NOMO-1 treated with DMSO at 0.1 percent for 48 hours (cell line): Measurements from ENCODE around the gene THEM5.
A peak's percentile ranks its signal among the peaks of the same experiment; 100 is the strongest.
"Not testable (repeated sequence)": the region's sequence is repeated elsewhere in the genome, so short reads cannot be mapped to it uniquely, and the experiment has no call there.

ENCODE experiments used
- DNase-seq: peaks from one replicate; lab custom pipeline; 2025; ENCODE audit not compliant: unreplicated experiment; lab: John Stamatoyannopoulos, UW

THEM5 gene, protein sequence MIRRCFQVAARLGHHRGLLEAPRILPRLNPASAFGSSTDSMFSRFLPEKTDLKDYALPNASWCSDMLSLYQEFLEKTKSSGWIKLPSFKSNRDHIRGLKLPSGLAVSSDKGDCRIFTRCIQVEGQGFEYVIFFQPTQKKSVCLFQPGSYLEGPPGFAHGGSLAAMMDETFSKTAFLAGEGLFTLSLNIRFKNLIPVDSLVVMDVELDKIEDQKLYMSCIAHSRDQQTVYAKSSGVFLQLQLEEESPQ

DNA sequence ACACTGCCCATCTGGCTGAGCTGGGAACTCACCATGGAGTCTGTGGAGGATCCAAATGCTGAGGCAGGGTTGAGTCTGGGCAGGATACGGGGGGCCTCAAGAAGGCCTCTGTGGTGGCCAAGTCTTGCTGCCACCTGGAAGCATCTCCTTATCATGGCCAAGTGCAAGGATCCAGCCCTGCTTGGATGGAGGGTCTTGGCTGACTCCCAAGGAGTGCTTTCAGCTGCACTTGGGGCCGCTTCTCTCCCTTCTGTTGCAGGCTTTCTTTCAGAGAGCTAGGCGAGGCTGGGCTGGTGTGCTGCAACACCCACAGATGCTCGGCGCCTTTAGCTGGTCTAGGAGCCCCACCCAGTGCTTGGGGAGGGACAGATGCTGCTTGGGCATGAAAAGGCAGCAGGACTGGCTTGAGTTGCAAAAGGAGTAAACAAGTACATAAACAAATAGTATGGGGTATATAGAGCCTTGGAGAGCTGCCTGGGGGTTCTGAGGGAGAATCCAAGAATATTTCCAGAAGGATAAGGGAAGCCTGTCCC is at the start of gene THEM5:
Gene THEM5 (minus strand): TSS at position 302 of the 533 bp plus-strand sequence. CDS start 147 bp downstream, at position 155.
- no peak for DNase-seq

- DNase-seq, result no peak
Measured at GRCh38 chr1:151902858-151903257, 49.3 kb upstream of the THEM5 start.

DNA sequence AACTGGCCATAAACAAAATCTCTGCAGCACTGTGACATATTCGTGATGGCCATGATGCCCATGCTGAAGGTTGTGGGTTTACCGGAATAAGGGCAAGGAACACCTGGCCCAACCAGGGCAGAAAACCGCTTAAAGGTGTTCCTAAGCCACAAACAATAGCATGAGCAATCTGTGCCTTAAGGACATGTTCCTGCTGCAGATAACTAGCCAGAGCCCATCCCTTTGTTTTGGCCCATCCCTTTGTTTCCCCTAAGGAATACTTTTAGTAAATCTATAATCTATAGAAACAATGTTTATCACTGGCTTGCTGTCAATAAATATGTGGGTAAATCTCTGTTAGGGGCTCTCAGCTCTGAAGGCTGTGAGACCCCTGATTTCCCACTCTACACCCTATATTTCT is 47.3 kb upstream of the THEM5 start:
- not testable (repeated sequence) for DNase-seq

GRCh38 chr1:151898519-151898991 is 45.0 kb upstream of the THEM5 start:
- no peak for DNase-seq

DNA sequence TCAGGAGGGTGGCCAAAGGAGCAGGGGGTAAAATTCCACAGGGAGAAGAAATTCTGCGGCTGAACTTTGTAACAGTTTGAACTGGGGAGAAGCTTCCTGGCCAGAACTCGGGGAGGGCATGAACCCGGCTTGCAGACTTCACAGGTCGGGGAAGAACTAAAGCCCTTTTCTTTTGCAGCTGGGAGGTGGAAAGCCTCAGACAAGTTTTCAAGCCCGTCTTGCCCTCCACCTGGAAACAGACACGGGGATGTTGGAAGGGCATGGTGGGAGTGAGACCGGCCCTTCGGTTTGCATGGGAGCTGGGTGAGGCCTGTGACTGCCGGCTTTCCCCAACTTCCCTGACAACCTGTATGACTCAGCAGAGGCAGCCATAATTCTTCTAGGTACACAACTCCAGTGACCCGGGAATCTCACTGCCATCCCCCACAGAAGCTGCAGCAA is 44.5 kb upstream of the THEM5 start:
- DNase-seq, result no peak

- DNase-seq, result no peak
Measured at GRCh38 chr1:151893176-151893924, 39.8 kb upstream of the THEM5 start.

DNA sequence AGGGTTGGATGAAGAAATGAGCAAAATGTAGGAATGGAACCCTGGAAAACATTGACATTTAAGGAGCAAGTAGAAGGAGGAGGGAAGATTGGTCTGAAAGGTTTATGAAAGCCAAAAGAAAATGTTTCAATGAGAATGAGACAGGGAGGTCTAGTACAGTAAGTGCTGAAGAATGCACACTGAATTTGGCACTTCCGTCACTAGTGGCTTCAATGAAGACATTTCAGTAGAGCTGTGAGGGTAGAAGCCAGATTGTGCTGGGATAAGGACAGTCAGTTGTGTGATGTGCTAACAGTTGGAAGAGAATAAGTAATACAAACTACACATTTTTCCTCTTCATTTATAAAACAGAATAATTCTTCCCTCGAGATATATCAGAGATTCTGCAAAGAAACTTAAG is 38.7 kb upstream of the THEM5 start:
- DNase-seq, result no peak

- DNase-seq, result no peak
Measured at GRCh38 chr1:151891512-151891911, 38.0 kb upstream of the THEM5 start.

- peak; percentile 29 for DNase-seq
Measured at GRCh38 chr1:151888972-151889570, 35.6 kb upstream of the THEM5 start.

DNA sequence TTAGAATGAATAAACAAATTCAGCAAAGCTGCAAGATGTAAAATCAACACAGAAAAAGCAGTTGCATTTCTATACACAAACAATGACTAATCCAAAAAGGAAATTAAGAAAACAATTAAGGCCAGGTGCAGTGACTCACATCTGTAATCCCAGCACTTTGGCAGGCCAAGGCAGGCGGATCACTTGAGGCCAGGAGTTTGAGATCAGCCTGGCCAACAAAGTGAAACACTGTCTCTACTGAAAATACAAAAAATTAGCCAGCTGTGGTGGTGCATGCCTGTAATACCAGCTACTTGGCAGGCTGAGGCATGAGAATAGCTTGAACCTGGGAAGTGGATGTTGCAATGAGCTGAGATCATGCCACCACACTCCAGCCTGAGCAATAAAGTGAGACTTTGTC is 33.5 kb upstream of the THEM5 start:
- DNase-seq, result no peak

DNA sequence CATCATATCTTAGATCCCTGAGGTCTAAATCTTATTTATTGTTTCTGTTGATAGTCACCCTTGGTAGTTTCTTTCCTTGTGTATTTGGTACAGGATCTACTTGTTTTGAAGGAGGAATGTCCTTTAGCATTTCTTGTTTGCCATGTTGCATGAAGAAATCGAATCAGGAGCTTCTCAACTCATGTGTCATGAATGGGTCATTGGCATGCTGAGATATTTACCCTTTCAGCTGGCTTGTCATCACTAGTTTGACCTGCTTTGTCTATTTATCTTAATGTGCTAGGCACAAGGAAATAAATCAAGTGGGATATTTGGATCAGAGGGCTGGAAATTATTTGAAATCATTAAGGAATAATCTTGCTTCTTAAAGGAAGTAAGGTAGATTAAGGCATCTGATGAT is 32.0 kb upstream of the THEM5 start:
- no peak for DNase-seq

DNA sequence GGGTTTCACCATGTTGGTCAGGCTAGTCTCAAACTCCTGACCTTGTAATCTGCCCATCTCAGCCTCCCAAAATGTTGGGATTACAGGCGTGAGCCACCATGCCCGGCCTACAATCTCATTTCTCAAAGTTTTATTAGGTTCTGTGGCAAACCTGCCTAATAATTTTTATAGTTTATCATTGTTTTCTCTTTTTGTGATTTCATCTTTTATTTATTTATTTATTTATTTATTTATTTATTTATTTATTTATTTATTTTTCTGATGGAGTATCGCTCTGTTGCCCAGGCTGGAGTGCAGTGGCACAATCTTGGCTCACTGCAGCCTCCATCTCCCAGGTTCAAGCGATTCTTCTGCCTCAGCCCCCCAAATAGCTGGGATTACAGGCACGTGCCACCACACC is 31.4 kb upstream of the THEM5 start:
- DNase-seq, result not testable (repeated sequence)

DNA sequence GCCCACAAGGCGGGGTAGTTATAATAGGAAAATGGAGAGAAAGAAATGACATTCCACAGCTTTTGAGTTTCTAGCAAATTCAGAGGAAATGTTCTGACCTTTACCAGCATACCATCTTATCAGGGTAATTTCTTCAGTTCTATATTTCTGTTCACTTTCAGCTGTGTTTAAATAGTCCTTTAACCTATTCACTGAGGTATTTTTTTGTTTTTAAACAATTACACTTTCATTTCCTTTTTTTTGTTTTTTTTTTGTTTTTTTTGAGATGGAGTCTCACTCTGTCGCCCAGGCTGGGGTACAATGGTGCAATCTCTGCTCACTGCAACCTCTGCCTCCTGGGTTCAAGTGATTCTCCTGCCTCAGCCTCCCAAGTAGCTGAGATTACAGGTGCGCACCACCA is 30.9 kb upstream of the THEM5 start:
- DNase-seq, result not testable (repeated sequence)

DNA sequence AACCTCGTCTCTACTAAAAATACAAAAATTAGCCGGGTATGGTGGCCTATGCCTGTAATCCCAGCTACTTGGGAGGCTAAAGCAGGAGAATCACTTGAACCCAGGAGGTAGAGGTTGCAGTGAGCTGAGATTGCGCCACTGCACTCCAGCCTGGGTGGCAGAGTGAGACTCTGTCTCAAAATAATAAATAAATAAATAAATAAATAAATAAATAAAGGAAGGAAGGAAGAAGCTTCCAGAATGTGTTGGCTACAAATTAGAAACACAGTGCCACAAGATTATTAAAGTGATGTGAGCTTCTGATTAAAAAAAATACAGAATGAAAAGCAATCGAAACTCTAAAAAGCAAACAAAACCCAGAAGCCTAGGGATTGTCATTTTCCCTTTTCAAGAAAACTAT is 30.4 kb upstream of the THEM5 start:
- DNase-seq, result not testable (repeated sequence)

DNA sequence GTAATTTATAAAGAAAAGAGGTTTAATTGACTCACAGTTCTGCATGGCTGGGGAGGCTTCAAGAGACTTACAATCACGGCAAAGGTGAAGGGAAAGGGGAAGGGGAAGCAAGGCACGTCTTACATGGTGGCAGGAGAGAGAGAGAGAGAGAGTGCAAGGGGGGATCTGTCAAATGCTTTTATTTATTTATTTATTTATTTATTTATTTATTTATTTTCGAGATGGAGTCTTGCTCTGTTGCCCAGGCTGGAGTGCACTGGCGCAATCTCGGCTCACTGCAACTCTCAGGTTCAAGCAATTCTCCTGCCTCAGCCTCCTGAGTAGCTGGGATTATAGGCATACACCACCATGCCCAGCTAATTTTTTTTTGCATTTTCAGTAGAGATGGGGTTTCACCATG is 29.4 kb upstream of the THEM5 start:
- not testable (repeated sequence) for DNase-seq

DNA sequence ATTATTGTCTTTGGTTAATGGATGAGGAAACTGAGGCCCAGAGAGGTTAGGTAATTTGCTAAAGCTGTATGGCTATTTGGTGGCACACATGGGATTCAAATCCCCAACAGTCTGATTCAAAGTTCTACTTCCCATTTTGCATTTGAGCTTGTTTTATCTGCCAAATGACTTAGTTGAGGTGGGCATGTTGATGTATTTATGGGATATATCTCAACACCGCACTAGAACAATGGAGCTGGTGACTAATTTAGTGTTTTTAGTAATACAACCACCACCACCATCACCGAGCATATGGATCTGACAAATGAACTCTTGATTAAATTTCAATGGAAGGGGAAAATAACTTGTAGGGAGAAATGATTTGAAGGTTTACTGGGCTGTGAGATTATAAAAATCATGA is 29.0 kb upstream of the THEM5 start:
- DNase-seq, result no peak

GRCh38 chr1:151881479-151881878 is 28.0 kb upstream of the THEM5 start:
- DNase-seq, result no peak

GRCh38 chr1:151875419-151876097 is 22.0 kb upstream of the THEM5 start:
- DNase-seq, result no peak

- DNase-seq, result not testable (repeated sequence)
Measured at GRCh38 chr1:151872776-151873175, 19.3 kb upstream of the THEM5 start.

DNA sequence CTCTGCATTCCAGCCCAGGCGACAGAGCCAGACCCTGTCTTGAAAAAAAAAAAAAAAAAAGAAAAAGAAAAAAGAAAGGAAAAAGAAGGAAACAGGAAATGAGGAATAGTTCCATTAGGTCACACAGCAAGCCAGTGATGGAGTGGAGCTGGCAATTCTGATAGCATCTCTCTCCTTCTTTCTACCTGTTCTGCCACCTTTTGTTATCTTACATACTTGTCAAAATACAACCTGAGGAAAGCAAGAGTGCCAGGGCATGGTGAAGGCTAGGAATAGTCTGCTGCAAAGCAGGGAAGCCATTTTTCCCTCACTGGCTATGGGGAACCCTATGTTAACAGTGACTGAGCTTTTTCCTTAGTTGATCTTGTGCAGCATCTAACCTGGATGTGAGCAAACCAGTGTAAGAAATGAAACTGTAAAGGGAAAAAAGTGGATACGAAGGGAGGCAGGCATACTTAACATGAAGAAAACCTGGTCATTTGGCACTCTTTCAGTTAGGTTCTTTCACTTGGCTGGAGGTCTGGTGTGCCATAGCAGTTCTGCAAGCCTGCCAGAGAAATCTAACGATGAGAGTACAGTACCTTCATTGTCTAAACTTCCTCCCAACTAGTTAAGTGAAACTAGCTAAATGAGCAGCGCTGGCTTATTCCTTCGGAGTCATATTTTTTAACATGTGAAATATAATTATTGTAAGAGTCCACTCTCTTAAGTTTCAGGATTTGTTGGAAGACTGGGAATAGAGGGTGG is 17.9 kb upstream of the THEM5 start:
- no peak for DNase-seq
